IPS-18c (cell line): ENCODE data around the gene NAXE.
"Not testable (repeated sequence)": the region's sequence is repeated elsewhere in the genome, so short reads cannot be mapped to it uniquely, and the experiment has no call there.

ENCODE experiments used
- H3K4me3 ChIP-seq: 2 replicates; pipeline ENCODE4 v1.7.0; 2013; ENCODE audit warnings: low read depth, mild to moderate bottlenecking, low read length, moderate library complexity; ENCODE audit not compliant: insufficient read depth
- H3K9me3 ChIP-seq: one replicate; pipeline ENCODE4 v1.6.1; 2013; ENCODE audit warnings: mild to moderate bottlenecking, low read length, moderate library complexity; ENCODE audit not compliant: control insufficient read depth, insufficient read depth

Gene NAXE

GRCh38 chr1:156602557-156602993 is 11.0 kb downstream of the NAXE start:
- Histone ChIP-seq H3K9me3 (no peaks in the 10 kb centered on the region), H3K4me3 (no peak overlapping the region)

GRCh38 chr1:156607344-156607743 is 15.8 kb downstream of the NAXE start:
- not testable (repeated sequence) for H3K9me3 ChIP-seq, H3K4me3 ChIP-seq

- no peak overlapping the region; the same call in 1 of the 2 replicates for H3K4me3 ChIP-seq
Measured at GRCh38 chr1:156608036-156608674, 16.6 kb downstream of the NAXE start.

GRCh38 chr1:156608981-156609380 is 17.4 kb downstream of the NAXE start:
- Histone ChIP-seq H3K9me3 (no peaks in the 10 kb centered on the region), H3K4me3 (no peak overlapping the region)

More at GRCh38 chr1:156608036-156608674, 16.6 kb downstream of the NAXE start:
- no peaks in the 10 kb centered on the region for H3K9me3 ChIP-seq

- not testable (repeated sequence) for H3K4me3 ChIP-seq, H3K9me3 ChIP-seq
Measured at GRCh38 chr1:156610072-156610471, 18.5 kb downstream of the NAXE start.

GRCh38 chr1:156612666-156613065 is 21.1 kb downstream of the NAXE start:
- no peak overlapping the region for H3K4me3 ChIP-seq
- no peaks in the 10 kb centered on the region for H3K9me3 ChIP-seq

- H3K4me3 ChIP-seq = no peak overlapping the region
- peaks cover 4% of the 10 kb centered on the region for H3K9me3 ChIP-seq
Measured at GRCh38 chr1:156615946-156616345, 24.4 kb downstream of the NAXE start.

- H3K9me3 ChIP-seq = peaks cover 4% of the 10 kb centered on the region
- no peak overlapping the region for H3K4me3 ChIP-seq
Measured at GRCh38 chr1:156616463-156616862, 24.9 kb downstream of the NAXE start.

- H3K4me3 ChIP-seq = no peak within 1 kb of the TSS
- peaks cover 4% of the 10 kb centered on the region for H3K9me3 ChIP-seq
Measured at GRCh38 chr1:156618853-156619581, 27.4 kb downstream of the NAXE start, which contains the start of gene HAPLN2. TSS of gene HAPLN2 (plus strand) at chr1:156619415. CDS start at chr1:156623491, 4,076 bp downstream.

GRCh38 chr1:156619582-156619955 is 28.0 kb downstream of the NAXE start:
- no peak overlapping the region for H3K4me3 ChIP-seq

GRCh38 chr1:156622581-156623297 is 31.2 kb downstream of the NAXE start:
- Histone ChIP-seq H3K4me3 (no peak overlapping the region), H3K9me3 (peaks cover 4% of the 10 kb centered on the region)

More at GRCh38 chr1:156619582-156619955, 28.0 kb downstream of the NAXE start:
- H3K9me3 ChIP-seq = peaks cover 4% of the 10 kb centered on the region

GRCh38 chr1:156623946-156624813 is 32.6 kb downstream of the NAXE start:
- peak overlapping the region; percentile 63 for H3K4me3 ChIP-seq
- H3K9me3 ChIP-seq = peaks cover 4% of the 10 kb centered on the region

- Histone ChIP-seq H3K4me3 (peak overlapping the region; percentile 63), H3K9me3 (peaks cover 1% of the 10 kb centered on the region)
Measured at GRCh38 chr1:156624814-156625435, 33.3 kb downstream of the NAXE start.

GRCh38 chr1:156625436-156626078 is 34.0 kb downstream of the NAXE start:
- H3K4me3 ChIP-seq = peak overlapping the region; percentile 63
- H3K9me3 ChIP-seq = no peaks in the 10 kb centered on the region

- Histone ChIP-seq H3K4me3 (no peak overlapping the region), H3K9me3 (no peaks in the 10 kb centered on the region)
Measured at GRCh38 chr1:156626079-156626438, 34.5 kb downstream of the NAXE start.

- Histone ChIP-seq H3K9me3 (no peaks in the 10 kb centered on the region), H3K4me3 (no peak overlapping the region)
Measured at GRCh38 chr1:156627313-156627880, 35.8 kb downstream of the NAXE start.
